GM13977 (cell line): ENCODE data around the gene N4BP2L2.

Experiments
- DNase-seq: peaks from one replicate; pipeline ENCODE4 v3.0.0; 2012; ENCODE audit warnings: low spot score
- in situ Hi-C: fragments of 300-500 bp; cut with MboI; formaldehyde crosslinking; loops from one replicate; pipeline ENCODE4 v1.12.0; 2022; ENCODE audit warnings: low sequenced_read_pairs, low pct_unique_long_range_greater_than_20kb, mixed read lengths, inconsistent platforms; ENCODE audit not compliant: unreplicated experiment
- TF ChIP-seq, protein P1 (sequence below): IDR thresholded peaks from 2 replicates; pipeline ENCODE4 v1.5.1; 2012; ENCODE audit warnings: mild to moderate bottlenecking, control low read depth; ENCODE audit not compliant: insufficient read depth; ENCODE audit errors: extremely low read depth, missing control alignments

Gene N4BP2L2

DNA sequence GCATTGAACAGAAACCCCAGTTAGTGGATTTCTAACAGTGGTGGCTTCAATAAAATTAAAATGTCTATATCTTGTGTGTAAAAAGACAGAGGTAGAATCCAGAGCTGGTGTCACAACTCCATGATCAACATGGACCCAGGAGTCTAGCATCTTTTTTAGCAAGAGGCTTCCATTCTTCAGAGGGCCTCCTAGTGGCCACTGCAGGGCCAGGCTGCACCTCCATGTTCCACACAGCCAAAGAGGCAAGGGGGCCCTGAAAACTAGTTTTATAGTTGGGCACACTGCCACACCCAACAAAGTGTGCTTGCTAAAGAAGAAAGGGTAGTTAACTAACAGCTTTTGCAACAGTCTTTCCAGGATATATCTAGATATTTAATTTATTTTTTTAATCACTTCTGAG lies 123.6 kb downstream of the N4BP2L2 start:
- DNase-seq: no peak

DNA sequence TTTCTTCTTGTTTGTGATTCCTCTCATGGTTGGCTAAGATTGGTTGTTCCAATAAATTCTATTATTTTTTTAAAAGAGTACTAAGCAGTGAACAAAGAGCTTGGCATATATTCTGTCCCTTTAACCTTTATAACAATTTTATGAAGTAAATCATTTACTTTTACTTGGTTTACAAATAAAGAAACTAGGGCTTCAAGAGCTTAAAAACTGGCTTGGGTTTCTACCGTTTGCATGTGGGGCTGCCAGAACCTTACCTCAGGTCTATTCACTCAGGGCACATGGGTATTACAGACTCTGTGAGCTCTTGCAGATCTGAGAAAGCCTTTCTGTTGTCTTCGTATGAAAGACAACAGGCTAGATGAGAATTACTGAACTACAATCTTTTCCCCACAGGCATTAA lies 124.0 kb downstream of the N4BP2L2 start:
- in situ Hi-C loops: no loop called here
- TF ChIP-seq, protein P1, sequence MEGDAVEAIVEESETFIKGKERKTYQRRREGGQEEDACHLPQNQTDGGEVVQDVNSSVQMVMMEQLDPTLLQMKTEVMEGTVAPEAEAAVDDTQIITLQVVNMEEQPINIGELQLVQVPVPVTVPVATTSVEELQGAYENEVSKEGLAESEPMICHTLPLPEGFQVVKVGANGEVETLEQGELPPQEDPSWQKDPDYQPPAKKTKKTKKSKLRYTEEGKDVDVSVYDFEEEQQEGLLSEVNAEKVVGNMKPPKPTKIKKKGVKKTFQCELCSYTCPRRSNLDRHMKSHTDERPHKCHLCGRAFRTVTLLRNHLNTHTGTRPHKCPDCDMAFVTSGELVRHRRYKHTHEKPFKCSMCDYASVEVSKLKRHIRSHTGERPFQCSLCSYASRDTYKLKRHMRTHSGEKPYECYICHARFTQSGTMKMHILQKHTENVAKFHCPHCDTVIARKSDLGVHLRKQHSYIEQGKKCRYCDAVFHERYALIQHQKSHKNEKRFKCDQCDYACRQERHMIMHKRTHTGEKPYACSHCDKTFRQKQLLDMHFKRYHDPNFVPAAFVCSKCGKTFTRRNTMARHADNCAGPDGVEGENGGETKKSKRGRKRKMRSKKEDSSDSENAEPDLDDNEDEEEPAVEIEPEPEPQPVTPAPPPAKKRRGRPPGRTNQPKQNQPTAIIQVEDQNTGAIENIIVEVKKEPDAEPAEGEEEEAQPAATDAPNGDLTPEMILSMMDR: no peak
- DNase-seq: no peak

More for the DNA sequence above, 123.6 kb downstream of the N4BP2L2 start:
- in situ Hi-C loops: no loop called here
- TF ChIP-seq, protein P1: peak; percentile 59

DNA sequence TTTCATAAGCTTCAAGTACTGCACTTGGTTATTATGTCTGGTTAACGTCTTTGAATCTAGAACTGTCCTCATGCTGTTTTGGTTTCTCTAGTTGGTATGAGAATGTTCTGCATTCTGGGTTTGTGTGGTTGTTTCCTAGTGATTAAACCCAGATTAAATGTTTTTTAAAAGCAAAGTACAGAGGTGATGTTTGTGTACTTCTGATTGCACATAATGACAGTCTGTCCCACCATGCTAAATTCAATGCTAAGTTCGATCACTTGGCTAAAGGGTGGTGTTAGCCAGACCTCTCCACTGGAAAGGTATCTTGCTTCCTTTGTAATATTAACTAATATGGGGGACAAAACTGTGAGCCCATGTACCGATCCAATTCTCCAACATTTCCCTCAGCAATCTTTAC lies 125.3 kb downstream of the N4BP2L2 start:
- TF ChIP-seq, protein P1: no peak
- in situ Hi-C loops: no loop called here
- no peak for DNase-seq

DNA sequence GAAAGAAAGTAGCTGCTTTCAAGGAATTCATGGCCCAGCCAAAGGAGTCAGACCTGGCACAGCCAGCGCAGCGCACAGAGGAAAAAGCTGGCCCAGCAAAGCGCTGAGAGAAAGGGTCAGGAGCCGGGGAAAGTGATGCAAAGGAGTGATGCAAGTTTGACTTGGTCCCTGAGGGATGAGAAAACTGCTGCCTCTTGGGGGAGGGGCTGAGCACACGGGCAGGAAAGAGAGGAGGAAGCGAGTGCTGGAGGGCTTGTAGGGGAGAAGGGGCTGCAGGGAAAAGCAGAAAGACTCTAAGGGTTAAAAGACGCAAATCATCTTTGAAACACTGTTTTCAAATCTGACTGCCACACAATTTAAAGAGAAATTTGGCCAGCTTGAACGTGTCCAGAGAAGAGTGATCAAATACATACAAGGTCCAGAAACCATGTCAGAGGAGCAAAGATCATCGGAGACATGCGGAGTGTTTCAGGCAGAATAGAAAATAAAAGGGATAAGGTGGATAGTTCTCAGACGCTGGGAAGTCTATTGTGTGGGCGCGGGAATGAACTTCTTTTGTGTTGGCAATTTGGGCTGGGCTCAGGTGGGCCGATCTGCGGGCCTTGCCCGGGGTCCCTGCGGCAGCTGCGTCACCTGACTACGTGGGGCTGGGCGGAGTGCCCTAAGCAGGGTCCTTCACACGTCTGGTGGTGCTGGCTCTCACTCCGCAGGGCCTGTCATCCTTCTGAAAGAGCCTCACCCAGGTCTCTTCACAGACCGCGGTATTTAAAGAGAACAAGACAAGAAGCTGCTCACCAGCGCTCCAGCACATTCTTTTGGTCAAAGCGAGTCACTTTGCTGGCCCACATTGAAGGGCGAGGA lies 128.8 kb downstream of the N4BP2L2 start:
- DNase-seq: no peak

DNA sequence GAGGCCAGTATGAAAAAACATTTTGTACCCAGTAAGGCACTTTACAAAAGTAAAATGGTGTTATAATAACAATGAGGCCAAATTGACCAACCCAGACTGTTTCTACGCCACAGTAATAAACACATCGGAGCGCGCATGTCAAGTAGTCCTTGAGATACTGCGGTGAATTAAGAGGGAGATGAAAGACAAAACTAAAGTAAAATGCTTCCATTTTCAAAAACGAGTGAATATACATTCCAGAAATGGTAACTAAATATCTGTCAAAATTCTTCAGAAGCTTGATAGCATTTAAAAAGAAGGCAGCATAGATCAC lies 129.6 kb downstream of the N4BP2L2 start:
- TF ChIP-seq, protein P1: no peak
- DNase-seq: no peak
- in situ Hi-C loops: no loop called here

More for the DNA sequence above, 128.8 kb downstream of the N4BP2L2 start:
- TF ChIP-seq, protein P1: no peak
- in situ Hi-C loops: no loop called here

DNA sequence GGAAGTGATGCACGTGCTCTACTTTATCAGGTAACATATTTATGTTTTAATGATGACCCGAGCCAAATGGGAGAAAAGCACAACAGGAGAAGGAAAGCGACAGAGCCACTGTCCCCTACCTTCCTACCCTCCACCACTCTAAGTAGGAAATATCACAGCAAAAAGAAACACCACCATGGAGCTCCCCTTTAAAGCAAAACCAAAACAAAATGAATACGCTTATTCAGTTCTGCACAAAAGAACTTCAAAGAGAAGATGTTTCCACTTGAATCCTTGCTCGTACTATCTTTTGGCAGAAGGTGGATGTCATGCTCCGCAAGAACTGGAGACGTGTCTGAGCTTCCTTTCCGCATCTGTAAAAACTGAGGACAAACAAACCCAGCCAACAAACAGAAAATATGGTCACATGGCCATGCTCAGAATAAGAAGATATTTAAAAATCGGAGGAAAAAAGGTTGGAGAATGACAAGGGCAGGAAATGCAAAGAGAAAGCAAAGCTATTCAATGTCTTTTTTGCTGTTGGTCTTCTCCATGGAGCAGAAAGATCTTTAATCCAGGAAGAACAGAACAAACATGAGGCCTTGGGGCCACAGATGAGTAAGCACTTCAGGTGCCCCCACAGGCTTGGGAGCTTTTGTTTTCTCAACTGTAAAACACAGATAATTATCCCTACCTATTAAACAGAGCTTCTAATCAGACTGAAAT lies 130.1 kb downstream of the N4BP2L2 start:
- in situ Hi-C loops: no loop called here
- DNase-seq: no peak
- TF ChIP-seq, protein P1: no peak
